EL (cell line): ENCODE data around the gene STX1B.

ENCODE experiments used
- DNase-seq: peaks from one replicate; pipeline ENCODE4 v3.0.0-alpha.2; 2016

Gene STX1B

DNA sequence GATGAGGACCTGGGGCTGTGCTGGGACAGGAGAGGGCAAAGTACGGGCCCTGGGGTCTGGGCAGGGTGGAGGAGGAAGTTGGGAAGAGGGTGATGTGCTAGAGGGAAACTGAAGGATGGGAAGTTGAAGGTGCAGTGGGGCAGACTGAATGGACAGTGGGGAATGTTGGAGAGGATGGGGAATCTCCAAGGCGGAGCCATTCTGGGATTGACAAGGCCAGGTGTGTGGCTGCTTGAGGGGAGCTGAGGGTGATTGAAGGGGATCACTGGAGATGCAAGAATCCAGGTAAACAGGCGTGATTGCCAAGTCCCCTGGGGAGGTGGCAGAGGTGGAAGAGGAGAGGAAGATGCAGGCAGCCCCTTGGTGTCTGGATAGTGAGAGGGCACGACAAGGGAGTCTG is 34.0 kb downstream of the STX1B start:
- no peak for DNase-seq

DNA sequence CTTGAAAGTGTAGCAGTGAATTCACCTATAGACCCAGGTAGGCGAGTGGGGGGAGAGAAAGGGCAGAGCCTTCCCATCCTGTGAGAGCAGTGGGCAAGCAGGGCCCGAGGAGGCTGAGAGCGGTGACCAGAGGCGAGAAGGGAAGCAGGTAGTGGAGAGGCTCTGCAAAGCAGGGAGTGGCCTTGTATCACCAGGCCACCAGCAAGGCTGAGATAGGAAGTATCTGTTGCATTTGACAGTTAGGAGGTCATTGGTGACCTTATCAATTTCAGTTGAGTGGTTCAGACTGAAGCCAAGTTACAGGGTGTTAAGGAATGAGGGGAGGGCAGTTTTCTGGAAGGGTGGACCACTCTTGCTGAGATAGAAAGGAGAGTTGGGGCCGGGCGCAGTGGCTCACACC is 36.1 kb downstream of the STX1B start:
- no peak for DNase-seq

DNA sequence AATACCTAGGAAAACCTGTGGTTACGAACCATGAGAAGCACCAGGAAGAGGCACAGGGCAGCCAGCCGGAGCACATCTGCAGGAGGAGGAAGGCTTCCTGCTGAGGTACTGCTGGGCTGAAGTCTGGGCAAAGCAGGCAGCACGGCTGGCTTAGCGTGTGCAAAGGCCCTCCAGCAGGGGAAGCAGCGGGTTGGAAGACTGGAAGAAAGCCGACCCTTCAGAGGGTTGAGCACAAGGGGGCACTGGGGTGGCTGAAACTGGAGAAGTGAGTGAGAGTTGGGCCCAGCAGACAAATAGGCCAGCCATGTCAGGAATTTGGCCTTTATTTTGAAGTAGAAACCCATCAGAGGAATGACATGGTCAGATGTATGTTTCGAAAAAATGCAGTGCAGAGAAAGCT is 37.6 kb downstream of the STX1B start:
- DNase-seq: no peak

DNA sequence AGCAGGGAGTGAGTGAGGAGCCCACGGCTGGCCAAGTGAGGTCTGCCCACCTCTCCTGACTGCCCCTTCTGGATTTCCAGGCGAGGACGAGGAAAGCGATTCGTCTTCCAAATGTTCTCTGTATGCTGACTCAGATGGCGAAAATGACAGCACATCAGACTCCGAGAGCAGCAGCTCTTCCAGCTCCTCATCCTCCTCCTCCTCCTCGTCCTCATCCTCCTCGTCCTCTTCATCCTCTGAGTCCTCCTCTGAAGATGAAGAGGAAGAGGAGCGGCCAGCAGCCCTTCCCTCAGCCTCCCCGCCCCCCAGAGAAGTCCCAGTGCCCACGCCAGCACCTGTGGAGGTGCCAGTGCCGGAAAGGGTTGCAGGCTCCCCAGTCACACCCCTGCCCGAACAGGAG is 39.1 kb downstream of the STX1B start:
- DNase-seq: no peak

DNA sequence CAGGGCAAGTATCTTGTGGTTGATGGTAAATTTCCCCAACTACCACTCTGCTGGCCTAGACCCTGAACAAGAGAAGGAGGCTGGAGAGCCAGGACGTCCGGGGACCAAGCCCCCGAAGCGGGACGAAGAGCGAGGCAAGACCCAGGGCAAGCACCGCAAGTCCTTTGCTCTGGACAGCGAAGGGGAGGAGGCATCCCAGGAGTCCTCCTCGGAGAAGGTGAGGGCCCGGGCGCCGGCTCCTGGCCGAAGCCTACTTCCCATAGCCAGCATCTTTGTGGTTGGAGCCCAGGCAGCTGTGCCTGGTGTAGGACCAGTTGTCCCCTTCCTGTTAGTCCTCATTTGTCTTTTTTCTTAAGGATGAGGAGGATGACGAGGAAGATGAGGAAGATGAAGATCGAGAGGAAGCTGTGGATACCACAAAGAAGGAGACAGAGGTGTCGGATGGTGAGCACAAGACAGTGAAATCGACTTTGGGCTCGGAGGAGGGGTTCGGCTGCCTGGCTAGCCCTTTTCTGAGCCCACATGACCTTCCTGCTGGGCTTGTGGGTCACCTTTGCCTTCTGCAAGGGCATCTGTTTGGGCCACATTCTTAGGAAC is 41.1 kb downstream of the STX1B start:
- no peak for DNase-seq

DNA sequence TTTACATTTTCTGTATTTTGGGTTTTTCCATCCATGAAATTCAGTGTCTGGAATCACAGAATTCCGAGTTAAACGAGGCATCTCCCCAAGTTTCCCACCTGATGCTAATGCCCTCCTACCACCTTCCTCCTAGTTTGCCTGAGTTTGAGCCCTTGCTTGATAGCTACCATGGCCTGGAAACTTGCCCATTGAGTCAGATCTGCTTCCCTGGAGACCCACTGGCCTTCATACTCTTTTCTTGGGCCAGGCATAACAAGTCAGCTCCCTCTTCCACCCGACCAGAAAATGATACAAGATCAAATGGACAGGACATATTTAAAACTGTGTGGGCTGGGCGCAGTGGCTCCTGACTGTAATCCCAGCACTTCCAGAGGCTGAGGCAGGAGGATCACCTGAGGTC is 42.6 kb downstream of the STX1B start:
- no peak for DNase-seq

DNA sequence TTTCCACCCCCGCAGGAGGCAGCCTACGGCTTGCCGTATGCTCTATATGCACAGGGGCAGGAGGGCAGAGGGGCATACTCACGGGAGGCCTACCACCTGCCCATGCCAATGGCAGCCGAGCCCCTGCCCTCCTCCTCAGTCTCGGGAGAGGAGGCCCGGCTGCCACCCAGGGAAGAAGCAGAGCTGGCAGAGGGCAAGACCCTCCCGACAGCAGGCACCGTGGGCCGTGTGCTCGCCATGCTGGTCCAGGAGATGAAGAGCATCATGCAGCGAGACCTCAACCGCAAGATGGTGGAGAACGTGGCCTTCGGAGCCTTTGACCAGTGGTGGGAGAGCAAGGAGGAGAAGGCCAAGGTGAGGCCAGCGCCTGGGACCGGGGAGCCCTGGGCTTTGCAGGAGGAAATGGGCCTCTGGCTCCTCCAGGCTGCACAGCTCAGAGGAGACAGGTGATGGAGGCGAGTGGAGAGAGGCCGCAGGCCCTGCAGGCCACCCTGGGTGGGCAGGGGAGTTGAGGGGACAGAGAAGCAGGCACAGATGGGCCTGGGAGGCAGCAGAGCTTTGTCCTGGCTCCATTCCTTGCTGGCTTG is 44.3 kb downstream of the STX1B start:
- DNase-seq: no peak

DNA sequence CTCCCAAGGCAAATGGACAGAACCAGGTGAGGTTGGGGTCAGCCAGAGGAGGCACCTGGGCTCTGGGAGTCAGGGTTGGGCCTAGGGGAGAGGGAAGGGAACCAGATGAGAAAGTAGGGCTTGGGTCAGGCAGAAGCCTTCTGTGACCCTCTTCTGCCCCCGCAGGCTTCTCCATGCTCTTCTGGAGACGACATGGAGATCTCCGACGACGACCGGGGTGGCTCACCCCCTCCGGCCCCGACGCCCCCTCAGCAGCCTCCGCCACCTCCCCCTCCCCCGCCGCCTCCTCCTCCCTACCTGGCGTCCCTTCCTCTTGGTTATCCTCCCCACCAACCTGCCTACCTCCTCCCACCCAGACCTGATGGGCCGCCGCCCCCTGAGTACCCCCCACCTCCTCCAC is 45.0 kb downstream of the STX1B start:
- no peak for DNase-seq

DNA sequence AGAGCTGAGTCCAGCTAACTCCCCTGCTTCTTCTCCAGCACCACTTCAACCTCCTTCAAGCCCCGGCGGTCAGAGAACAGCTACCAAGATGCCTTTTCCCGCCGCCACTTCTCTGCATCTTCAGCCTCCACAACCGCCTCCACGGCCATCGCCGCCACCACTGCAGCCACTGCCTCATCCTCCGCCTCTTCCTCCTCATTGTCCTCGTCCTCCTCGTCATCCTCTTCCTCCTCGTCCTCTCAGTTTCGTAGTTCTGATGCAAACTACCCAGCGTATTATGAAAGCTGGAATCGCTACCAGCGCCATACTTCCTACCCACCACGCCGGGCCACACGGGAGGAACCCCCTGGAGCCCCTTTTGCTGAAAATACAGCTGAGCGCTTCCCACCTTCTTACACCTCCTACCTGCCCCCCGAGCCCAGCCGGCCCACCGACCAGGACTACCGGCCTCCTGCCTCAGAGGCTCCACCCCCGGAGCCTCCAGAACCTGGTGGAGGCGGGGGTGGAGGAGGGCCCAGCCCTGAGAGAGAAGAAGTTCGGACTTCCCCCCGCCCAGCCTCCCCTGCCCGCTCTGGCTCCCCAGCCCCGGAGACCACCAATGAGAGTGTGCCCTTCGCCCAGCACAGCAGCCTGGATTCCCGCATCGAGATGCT is 45.7 kb downstream of the STX1B start:
- no peak for DNase-seq

DNA sequence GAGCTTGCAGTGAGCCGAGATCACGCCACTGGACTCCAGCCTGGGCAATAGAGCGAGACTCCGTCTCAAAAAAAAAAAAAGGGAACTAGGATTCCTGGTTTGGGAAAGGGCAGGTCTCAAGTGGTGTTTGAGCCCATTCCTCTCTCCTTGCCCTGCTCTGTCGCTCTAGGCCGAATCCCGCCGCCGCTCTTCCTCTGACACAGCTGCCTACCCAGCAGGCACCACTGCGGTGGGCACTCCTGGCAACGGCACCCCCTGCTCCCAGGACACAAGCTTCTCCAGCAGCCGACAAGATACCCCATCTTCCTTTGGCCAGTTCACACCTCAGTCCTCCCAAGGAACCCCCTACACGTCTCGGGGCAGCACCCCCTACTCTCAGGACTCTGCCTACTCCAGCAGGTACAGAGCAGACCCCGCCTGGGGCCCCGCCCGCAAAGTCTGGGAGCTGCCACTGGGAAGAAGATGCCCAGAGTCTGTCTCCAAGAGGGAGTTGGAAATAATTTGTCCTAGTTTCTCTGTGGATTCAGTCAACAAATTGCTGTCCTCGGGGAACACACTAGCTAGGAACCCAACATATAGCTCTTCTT is 46.4 kb downstream of the STX1B start:
- no peak for DNase-seq

DNA sequence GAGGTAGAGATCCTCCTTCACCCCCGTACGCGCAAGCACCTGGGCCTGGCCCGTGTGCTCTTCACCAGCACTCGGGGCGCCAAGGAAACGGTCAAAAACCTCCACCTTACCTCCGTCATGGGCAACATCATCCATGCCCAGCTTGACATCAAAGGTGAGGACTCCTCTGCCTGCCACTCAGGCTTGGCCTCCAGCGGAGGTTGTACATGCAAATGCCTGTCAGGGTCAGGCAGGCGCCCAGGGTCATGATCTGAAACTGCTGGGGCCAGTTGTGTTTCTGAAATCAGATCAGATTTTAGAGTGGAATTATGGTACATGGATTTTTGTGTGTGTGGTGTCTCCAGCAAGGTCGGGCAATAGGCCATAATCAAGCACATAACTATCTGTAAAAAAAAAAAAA is 49.1 kb downstream of the STX1B start:
- DNase-seq: no peak

DNA sequence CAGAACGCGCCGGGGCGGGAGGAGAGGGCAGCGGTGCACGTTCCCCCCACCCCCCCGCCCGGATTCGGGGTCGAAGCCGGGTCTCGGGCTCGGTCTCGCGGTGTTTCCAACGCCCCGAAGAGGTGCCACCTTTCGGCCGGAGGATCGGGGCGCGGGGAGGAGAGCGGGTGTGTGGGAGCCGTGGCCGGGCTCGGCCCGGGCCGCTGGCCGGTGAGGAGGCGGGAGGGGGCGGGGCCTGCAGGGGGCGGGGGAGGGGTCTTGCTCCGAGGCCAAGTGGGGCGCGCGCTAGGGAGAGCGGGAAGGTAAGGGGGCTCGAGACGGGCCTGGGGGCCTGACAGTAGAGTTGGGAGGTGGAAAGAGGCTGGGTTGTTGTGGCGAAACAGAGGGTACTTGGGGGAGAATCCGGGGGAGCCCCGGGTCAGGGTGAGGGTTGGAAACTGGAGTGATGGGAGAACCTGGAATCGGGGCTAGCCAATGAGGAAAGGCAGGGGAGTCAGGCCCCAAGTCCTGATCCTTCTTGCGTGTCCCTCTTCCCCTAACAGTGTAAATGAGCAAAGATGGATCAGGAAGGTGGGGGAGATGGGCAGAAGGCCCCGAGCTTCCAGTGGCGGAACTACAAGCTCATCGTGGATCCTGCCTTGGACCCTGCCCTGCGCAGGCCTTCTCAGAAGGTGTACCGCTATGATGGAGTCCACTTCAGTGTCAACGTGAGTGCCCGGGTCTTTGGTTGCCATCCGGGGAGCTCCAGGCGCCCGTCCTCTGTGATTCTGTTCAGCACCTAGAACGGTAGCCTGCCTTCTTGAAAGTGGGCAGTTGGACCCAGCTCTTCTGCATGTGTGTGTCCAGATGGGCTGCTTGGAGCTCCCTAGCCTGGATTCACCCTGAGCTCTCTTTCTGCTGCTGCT is 52.0 kb downstream of the STX1B start:
- peak; percentile 65 for DNase-seq

DNA sequence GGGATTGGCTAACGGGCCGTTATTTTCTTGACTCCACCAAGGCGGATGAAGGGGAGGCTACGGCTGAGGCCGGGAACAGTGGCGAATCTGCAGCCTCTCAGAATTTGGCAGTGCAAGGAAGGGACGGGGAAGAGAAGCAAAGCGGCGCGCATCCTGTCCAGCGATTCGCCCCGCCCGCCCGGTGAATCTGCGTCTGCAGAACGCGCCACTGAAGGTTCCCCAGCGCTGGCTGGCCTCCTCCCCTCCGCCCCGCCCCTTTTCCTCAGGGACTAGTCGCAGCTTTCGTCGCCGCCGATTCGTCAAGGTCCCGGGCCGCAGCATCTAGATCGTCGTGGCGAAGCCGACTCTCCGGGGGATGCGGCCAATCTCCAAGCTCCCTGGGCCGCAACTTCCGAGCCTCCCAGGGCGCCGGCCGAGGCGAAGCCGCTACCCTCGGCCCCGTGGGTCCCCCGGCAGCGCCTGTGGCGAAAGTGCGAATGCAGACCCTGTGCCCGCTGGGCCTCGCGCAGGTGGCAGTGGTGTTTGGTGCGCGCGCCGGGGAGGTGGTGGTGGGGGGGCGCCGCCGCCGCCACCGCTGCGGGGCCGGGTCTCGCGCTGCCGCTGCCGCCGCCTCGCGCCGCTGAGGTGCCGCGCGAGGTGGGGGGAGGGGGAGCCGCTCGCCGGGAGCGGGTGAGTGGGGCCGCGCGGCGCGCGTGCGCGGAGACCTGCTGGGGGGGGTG is 52.8 kb downstream of the STX1B start, which contains the start of gene SETD1A:
TSS of gene SETD1A (plus strand) at position 299 of the 719 bp plus-strand sequence. CDS start 978 bp downstream, outside the sequence.
- DNase-seq: peak; percentile 95

DNA sequence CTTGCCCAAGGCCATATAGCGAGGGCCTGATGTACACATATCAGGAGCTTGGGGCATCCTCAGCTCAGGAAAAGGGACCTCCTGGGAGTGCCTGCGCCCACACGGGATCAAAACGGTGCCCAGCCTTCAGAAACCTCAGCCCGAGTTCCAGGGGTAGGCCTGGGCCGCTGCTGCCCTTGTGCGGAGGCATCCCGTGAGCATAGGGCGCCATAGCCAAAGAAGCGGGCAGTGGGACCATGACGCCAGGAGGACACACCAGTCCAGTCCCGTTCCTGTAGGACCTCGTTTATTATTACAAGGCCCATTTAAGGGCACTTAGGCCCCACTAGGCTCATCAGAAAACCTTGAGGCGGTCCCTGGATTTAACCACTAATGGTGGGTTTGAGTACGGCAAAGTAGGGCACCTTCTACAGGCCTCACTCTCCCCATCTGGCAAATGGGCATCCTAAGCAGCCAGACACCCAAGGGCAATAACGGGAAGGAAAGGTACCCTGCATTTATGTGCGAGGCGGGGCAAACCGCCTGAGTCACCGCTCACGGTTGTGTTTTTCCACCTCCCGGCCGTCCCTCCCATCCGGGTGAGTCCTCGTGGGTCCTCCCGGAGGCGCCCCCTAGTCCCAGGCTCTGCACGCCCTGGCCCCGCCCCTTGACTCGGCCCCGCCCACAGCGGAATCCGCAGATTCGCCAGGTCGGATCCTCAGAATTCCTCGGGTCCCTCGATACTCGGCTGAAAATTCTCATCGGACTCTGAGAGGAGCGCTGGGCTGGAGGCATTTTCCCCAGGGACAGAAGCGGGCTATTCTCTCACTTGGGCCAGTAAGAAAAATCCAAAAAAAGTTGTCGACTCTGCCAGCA is 53.6 kb downstream of the STX1B start:
- DNase-seq: peak; percentile 87

DNA sequence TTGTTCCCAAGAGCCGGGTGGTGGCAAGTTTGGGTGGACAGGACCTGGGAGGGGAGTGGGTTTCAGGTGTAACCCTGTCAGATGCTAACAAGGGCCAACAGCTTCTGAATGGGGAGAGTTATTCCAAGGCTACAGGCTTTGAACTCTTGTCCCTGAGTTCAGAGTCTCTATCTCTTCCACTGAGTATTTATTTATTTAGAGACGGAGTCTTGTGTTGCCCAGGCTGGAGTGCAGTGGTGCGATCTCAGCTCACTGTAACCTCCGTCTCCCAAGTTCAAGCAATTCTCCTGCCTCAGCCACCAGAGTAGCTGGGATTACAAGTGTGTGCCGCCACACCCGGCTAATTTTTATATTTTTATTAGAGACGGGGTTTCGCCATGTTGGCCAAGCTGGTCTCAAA is 55.4 kb downstream of the STX1B start:
- DNase-seq: no peak

DNA sequence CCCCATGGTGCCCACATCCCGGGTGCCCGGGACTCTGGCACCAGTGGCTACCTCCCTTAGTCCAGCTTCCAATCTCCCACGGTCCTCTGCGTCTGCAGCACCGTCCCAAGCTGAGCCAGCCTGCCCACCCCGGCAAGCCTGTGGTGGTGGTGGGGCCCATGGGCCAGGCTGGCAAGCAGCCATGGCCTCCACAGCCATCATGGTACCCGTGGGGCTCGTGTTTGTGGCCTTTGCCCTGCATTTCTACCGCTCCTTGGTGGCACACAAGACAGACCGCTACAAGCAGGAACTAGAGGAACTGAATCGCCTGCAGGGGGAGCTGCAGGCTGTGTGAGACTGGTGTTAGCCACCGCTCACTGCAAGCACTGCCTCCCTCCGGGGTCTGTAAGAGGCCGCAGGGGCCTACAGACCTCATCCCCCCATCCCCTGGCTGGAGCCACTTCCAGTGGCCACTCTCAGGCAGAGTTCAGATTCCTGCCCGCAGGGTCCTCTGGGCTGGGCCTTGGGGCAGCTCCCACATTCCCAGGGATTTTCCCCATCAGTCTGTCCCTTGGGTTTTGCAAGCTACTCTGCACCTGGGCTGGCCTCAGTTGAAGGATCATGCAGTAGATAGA is 56.8 kb downstream of the STX1B start:
- peak; percentile 64 for DNase-seq

DNA sequence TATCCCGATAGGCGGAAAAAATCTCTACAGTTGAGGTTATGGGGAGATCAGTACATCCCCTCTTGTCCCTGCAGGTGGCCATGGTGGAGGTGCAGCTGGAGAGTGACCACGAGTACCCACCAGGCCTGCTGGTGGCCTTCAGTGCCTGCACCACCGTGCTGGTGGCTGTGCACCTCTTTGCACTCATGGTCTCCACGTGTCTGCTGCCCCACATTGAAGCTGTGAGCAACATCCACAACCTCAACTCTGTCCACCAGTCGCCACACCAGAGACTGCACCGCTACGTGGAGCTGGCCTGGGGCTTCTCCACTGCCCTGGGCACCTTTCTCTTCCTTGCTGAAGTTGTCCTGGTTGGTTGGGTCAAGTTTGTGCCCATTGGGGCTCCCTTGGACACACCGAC is 57.3 kb downstream of the STX1B start:
- DNase-seq: no peak

DNA sequence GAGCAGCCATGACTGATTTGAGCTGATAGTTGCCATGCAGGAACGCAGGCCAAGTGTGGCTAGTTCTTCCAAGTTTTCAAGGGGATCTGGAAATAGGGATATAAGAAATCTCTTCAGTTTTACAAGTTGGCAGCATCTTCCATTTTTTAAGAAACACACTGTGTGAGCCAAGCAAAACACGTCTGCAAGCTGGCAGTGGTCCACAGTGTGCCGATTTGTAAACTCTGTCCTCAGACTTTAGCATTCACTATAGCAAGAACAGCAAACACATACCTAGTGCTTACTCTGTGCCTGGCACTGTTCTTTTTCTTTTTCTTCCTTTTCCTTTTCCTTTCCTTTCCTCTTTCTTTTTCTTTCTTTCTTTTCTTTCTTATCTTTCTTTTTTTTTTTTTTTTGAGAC is 58.7 kb downstream of the STX1B start:
- no peak for DNase-seq

DNA sequence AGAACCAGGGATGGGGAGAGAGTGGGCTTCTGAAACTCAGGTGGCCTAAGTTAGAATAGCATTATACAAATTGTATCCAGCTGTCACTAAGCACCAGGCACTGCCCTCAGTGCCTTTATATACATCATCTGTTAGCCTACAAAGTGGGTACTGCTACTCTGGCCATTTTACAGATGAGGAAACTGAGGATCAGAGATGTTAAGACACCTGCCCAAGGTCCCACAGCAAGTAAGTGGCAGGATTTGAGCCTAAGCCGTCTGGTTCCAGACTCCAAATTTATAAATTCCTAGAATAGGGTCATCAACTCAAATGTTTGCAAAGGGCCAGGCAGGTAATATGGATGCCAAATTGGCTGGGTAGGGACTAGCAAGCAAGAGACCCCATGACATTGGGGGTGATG is 59.2 kb downstream of the STX1B start:
- no peak for DNase-seq

DNA sequence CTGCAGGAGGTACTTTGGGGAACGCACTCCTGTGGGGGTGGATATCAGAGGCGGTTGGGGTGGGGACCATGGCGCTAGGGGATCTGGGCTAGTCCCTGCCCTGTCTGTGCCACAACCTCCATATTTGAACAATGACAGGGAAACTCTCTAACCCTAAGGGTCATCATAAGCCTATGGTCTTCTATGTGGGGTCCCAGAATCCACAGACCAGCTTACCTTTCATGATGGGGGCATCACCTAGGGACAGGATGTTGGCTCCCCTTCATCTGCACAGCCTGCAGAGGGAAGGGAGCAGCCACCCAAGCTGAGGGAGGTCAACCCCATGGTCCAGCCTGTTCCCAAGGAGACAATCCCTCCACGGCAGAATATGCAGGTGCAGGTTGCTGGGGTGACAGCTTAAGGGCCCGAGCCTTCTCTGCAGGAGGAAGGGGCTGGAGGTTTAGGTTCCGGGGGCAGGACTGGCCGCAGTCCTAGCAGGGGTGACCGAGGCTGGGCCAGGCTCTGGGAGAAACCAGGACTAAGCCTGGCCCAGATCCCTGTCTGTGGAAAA is 59.8 kb downstream of the STX1B start:
- no peak for DNase-seq
